HepG2 (cell line): ENCODE data around the gene CASP4. TPM values are rescaled to one million over a fixed set of nuclear protein-coding genes. Genes with fewer than 3 reads are reported as not detected.

ENCODE experiments used
- ATAC-seq: fragments of 200-7000 bp; cut with Tn5 transposase; 3 replicates; pipeline ENCODE4 v1.9.1; 2020; ENCODE audit warnings: mild to moderate bottlenecking, moderate library complexity
- BruUV-seq: library from RNA; stranded (reverse); fragments of 400-500 nt; replicated peaks from 2 replicates; lab custom pipeline; 2021; lab: Mats Ljungman, UMichigan
- CTCF ChIA-PET: fragments of 300-600 bp; formaldehyde crosslinking; extraction: SDS; loops from one replicate; lab custom pipeline; 2021; ENCODE audit warnings: low total read pairs, inconsistent platforms, low intra/inter-chr PET ratio; lab: Yijun Ruan, JAX
- POLR2A ChIA-PET: fragments of 350-600 bp; sonication (Branson Sonifier 250); formaldehyde crosslinking; loops from one replicate; lab custom pipeline; 2020; ENCODE audit warnings: antibody characterized with exemption, inconsistent platforms; lab: Yijun Ruan, JAX
- DNase-seq: peaks from one replicate; pipeline ENCODE4 v3.0.0-alpha.2; 2015; ENCODE audit warnings: low spot score
- FAIRE-seq: peaks from 3 replicates; lab custom pipeline; 2011; peaks lifted over from hg19 to GRCh38; lab: Jason Lieb, UNC
- H2AFZ ChIP-seq: one replicate; pipeline ENCODE4 v1.6.1; 2011; ENCODE audit warnings: low read length, inconsistent platforms
- H3K27ac ChIP-seq: fragments of 300-600 bp; 3 replicates; pipeline ENCODE4 v1.8.0; 2011; ENCODE audit warnings: mixed run types, mild to moderate bottlenecking, mixed read lengths, low read length, inconsistent platforms; ENCODE audit not compliant: insufficient read depth; ENCODE audit errors: extremely low read length
- H3K27me3 ChIP-seq, 2 experiments: fragments of 200-600 bp in 1 of 2; 2 replicates in 1 of 2; 3 replicates in 1 of 2; pipeline versions ENCODE4 v1.6.0 to v1.8.0; 2011; ENCODE audit warnings: low read length in 2 of 2, mild to moderate bottlenecking in 2 of 2, moderate library complexity in 2 of 2, inconsistent platforms in 1 of 2; ENCODE audit not compliant: insufficient read depth in 2 of 2, control insufficient read depth in 1 of 2
- H3K36me3 ChIP-seq, 2 experiments: fragments of 200-600 bp in 1 of 2; replicated peaks in 1 of 2; 2 replicates in 1 of 2; 3 replicates in 1 of 2; pipeline versions ENCODE4 v1.5.1 to v1.8.0; 2011; ENCODE audit warnings: low read length in 2 of 2, inconsistent platforms in 1 of 2; ENCODE audit not compliant: insufficient read depth in 2 of 2, control insufficient read depth in 1 of 2
- H3K4me1 ChIP-seq: 2 replicates; pipeline ENCODE4 v1.5.1; 2012; ENCODE audit warnings: low read length, inconsistent platforms; ENCODE audit not compliant: insufficient read depth
- H3K4me2 ChIP-seq: 2 replicates; pipeline ENCODE4 v1.6.0; 2011; ENCODE audit warnings: low read depth, low read length, inconsistent platforms
- H3K4me3 ChIP-seq, 3 experiments: fragments of 200-600 bp in 1 of 3; sonication (generic), shearing (Covaris generic) in 1 of 3; replicated peaks in 1 of 3; 2 replicates each; pipeline ENCODE4 v1.5.1; 2011 to 2016; ENCODE audit warnings: low read length in 3 of 3, inconsistent platforms in 2 of 3, low read depth in 2 of 3, mild to moderate bottlenecking in 2 of 3, control low read depth in 1 of 3, mixed read lengths in 1 of 3; ENCODE audit not compliant: insufficient read depth in 1 of 3
- H3K79me2 ChIP-seq: one replicate; pipeline ENCODE4 v1.6.1; 2011; ENCODE audit warnings: low read length, inconsistent platforms; ENCODE audit not compliant: insufficient read depth
- H3K9ac ChIP-seq: 2 replicates; pipeline ENCODE4 v1.6.0; 2011; ENCODE audit warnings: mild to moderate bottlenecking, low read depth, low read length, inconsistent platforms; ENCODE audit not compliant: insufficient read depth
- H3K9me3 ChIP-seq: 2 replicates; pipeline ENCODE4 v1.5.1; 2012; ENCODE audit warnings: mild to moderate bottlenecking, low read length
- H4K20me1 ChIP-seq: 2 replicates; pipeline ENCODE4 v1.6.0; 2011; ENCODE audit warnings: inconsistent platforms, mild to moderate bottlenecking, low read length, moderate library complexity; ENCODE audit not compliant: insufficient read depth
- HDAC1 ChIP-seq: sonication (generic); formaldehyde crosslinking; IDR thresholded peaks from 2 replicates; pipeline ENCODE4 v1.5.1; 2020; ENCODE audit warnings: mild to moderate bottlenecking, missing genetic modification reagents
- KAT2B ChIP-seq: fragments of 150-350 bp; IDR thresholded peaks from 2 replicates; pipeline ENCODE4 v1.6.1; 2014; ENCODE audit warnings: low read depth, low read length, borderline replicate concordance
- ONECUT2 ChIP-seq: sonication (generic); formaldehyde crosslinking; IDR thresholded peaks from 2 replicates; pipeline ENCODE4 v1.4.0; 2020; ENCODE audit warnings: missing genetic modification reagents
- POGZ ChIP-seq: sonication (generic); formaldehyde crosslinking; IDR thresholded peaks from 2 replicates; pipeline ENCODE4 v1.4.0; 2020; ENCODE audit warnings: mild to moderate bottlenecking, missing genetic modification reagents
- RARA ChIP-seq: IDR thresholded peaks from 2 replicates; pipeline ENCODE4 v1.6.1; 2016; ENCODE audit warnings: missing genetic modification reagents, missing compliant biosample characterization
- RELA ChIP-seq: sonication (generic); formaldehyde crosslinking; IDR thresholded peaks from 2 replicates; pipeline ENCODE4 v1.4.0; 2020; ENCODE audit warnings: missing genetic modification reagents
- SALL1 ChIP-seq: sonication (generic); formaldehyde crosslinking; IDR thresholded peaks from 2 replicates; pipeline ENCODE4 v1.8.0; 2022; ENCODE audit warnings: mild to moderate bottlenecking, missing genetic modification reagents
- SNAPC5 ChIP-seq: sonication (generic); formaldehyde crosslinking; IDR thresholded peaks from 2 replicates; pipeline ENCODE4 v1.8.1; 2023; ENCODE audit warnings: mild to moderate bottlenecking, missing genetic modification reagents, borderline replicate concordance
- SOX6 ChIP-seq, 2 experiments: fragments of 450-650 bp in 1 of 2; sonication (generic) in 1 of 2; formaldehyde crosslinking in 1 of 2; IDR thresholded peaks; 2 replicates each; pipeline versions ENCODE4 v1.4.0 to v1.6.1; 2017 to 2020; ENCODE audit warnings: antibody characterized with exemption in 1 of 2, mild to moderate bottlenecking in 1 of 2, missing genetic modification reagents in 1 of 2
- ZMYM4 ChIP-seq: sonication (generic); formaldehyde crosslinking; IDR thresholded peaks from 2 replicates; pipeline ENCODE4 v1.8.1; 2023; ENCODE audit warnings: mild to moderate bottlenecking, missing genetic modification reagents
- ZNF10 ChIP-seq: sonication (generic); formaldehyde crosslinking; IDR thresholded peaks from 2 replicates; pipeline ENCODE4 v1.4.0; 2020; ENCODE audit warnings: mild to moderate bottlenecking, low read depth, missing genetic modification reagents, borderline replicate concordance
- ZNF569 ChIP-seq: sonication (generic); formaldehyde crosslinking; IDR thresholded peaks from 2 replicates; pipeline ENCODE4 v1.5.0; 2020; ENCODE audit warnings: mild to moderate bottlenecking, missing genetic modification reagents, moderate library complexity, borderline replicate concordance
- ZNF644 ChIP-seq: IDR thresholded peaks from 2 replicates; pipeline ENCODE4 v1.6.1; 2016; ENCODE audit warnings: low read depth
- ZNF749 ChIP-seq: sonication (generic); formaldehyde crosslinking; IDR thresholded peaks from 2 replicates; pipeline ENCODE4 v1.8.0; 2022; ENCODE audit warnings: mild to moderate bottlenecking, missing genetic modification reagents, moderate library complexity, borderline replicate concordance
- WGBS: methylation state at CpG from one replicate; pipeline ENCODE4 v1.1.6; 2017; ENCODE audit warnings: low lambda C conversion rate; 5-methylcytosine and 5-hydroxymethylcytosine counted together
- in situ Hi-C: cut with HindIII; loops from 2 replicates; pipeline ENCODE4 v1.10.0; 2017; ENCODE audit warnings: low pct_unique_long_range_greater_than_20kb; ENCODE audit not compliant: extremely low pct_ligation_motif_present
- intact Hi-C: fragments of 100-400 bp; cut with micrococcal nuclease; formaldehyde crosslinking; loops from one replicate; pipeline ENCODE4 v1.10.0; 2022; ENCODE audit not compliant: unreplicated experiment
- polyA plus RNA-seq, 8 experiments: library from polyadenylated mRNA; depleted of rRNA in 3 of 8; stranded (reverse) in 7 of 8; unstranded in 1 of 8; fragments of >200 nt; fragmentation: Illumina TruSeq in 4 of 8; extraction: Trizol in 4 of 8; gene quantifications; 2 replicates each; pipeline versions ENCODE4 v1.2.1 to v1.2.3, GENCODE V29; 2011 to 2016; ENCODE audit warnings: low read depth in 4 of 8, missing spikeins in 1 of 8, mixed read lengths in 1 of 8; ENCODE audit not compliant: insufficient read depth in 1 of 8
- total RNA-seq, 5 experiments: library from RNA; depleted of rRNA; stranded (reverse); fragments of >200 nt; fragmentation: Illumina TruSeq; extraction: Trizol; gene quantifications; 2 replicates each; pipeline ENCODE4 v1.2.3, GENCODE V29; 2016; ENCODE audit warnings: low read depth in 1 of 5
- TF ChIP-seq, protein P1 (sequence below): IDR thresholded peaks from 2 replicates; pipeline ENCODE4 v1.6.1; 2012; ENCODE audit warnings: inconsistent platforms

The CASP4 gene
- total and polyA plus RNA-seq, 2 of the 13 experiments (the other 11 are each of a cell fraction or from before 2014, with no cell fraction given), result 56.4 to 69.8 TPM

- 2% methylated on average over 4 of the region's 4 CpGs for WGBS
- ATAC-seq (no peak), DNase-seq (no peak), FAIRE-seq (no peak)
- Histone ChIP-seq H3K9ac (no peak overlapping the region), H3K79me2 (no peaks in the 10 kb centered on the region), H3K4me1 (peaks cover 32% of the 10 kb centered on the region), H3K9me3 (no peaks in the 10 kb centered on the region), H2AFZ (no peak overlapping the region), H4K20me1 (no peaks in the 10 kb centered on the region), H3K36me3 (no peaks in the 10 kb centered on the region), H3K4me2 (no peak overlapping the region), H3K27me3 (peaks cover 0 to 6% of the 10 kb centered on the region in 2 experiments; a peak in 1 of 5 replicates), H3K27ac (no peak overlapping the region), H3K4me3 (no peak overlapping the region)
- ChIA-PET POLR2A (interaction anchor here (1.2 kb wide), 1 partner anchor 23 kb away, joined by 6 read pairs; the partner anchor contains the start of gene CASP4), CTCF (no interaction called here)
- intact Hi-C loops (no loop called here), in situ Hi-C loops (no loop called here)
- TF ChIP-seq RELA (CRISPR knock-in tag) (no peak), HDAC1 (CRISPR knock-in tag) (no peak), ZNF749 (CRISPR knock-in tag) (no peak), POGZ (peak; percentile 60), SALL1 (peak; percentile 39; the same call in 1 of the 2 replicates), KAT2B (peak; percentile 61), ZMYM4 (CRISPR knock-in tag) (peak; percentile 37), RARA (CRISPR knock-in tag) (peak; percentile 51), ONECUT2 (CRISPR knock-in tag) (peak; percentile 39; the same call in 1 of the 2 replicates), SNAPC5 (CRISPR knock-in tag) (no peak), ZNF10 (CRISPR knock-in tag) (no peak), ZNF644 (CRISPR knock-in tag) (peak; percentile 34; the same call in 1 of the 2 replicates), SOX6 (IDR thresholded peaks at IDR 0.05) (no peak), SOX6 (CRISPR knock-in tag; IDR thresholded peaks at IDR 0.05) (0 out of 2 replicates have a peak, but pooled peaks have one; percentile 24), ZNF569 (CRISPR knock-in tag) (no peak)
- TF ChIP-seq, protein P1, sequence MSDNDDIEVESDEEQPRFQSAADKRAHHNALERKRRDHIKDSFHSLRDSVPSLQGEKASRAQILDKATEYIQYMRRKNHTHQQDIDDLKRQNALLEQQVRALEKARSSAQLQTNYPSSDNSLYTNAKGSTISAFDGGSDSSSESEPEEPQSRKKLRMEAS, result peak; percentile 22; the same call in 1 of the 2 replicates
- BruUV-seq, result no TSS peak
Measured at GRCh38 chr11:104991994-104992393, 23.6 kb upstream of the CASP4 start.
